Endothelial cell of umbilical vein (primary cell): ENCODE measurements around the gene ZNF202. TPM values are rescaled to one million over a fixed set of nuclear protein-coding genes. Genes with fewer than 3 reads are reported as not detected.

Experiments
- BruUV-seq: library from RNA; stranded (reverse); fragments of 400-500 nt; replicated peaks from 2 replicates; lab custom pipeline; 2021; lab: Mats Ljungman, UMichigan
- CTCF ChIA-PET: fragments of 300-600, 350-600 bp; sonication (Branson Sonifier 250); formaldehyde crosslinking; loops from one replicate; lab custom pipeline; 2021; ENCODE audit warnings: antibody characterized with exemption, inconsistent platforms; lab: Charles Lee
- POLR2A ChIA-PET: fragments of 300-600, 350-600 bp; sonication (Branson Sonifier 250); formaldehyde crosslinking; loops from one replicate; lab custom pipeline; 2021; ENCODE audit warnings: antibody characterized with exemption, inconsistent platforms; lab: Charles Lee
- DNase-seq: peaks from one replicate; pipeline ENCODE4 v3.0.0-alpha.2; 2011; ENCODE audit warnings: low read depth, low spot score
- FAIRE-seq: peaks from 2 replicates; lab custom pipeline; 2011; peaks lifted over from hg19 to GRCh38; lab: Jason Lieb, UNC
- H2AFZ ChIP-seq: 2 replicates; pipeline ENCODE4 v1.6.0; 2012; ENCODE audit warnings: low read depth, low read length, control low read depth, inconsistent platforms
- H3K27ac ChIP-seq: 2 replicates; pipeline ENCODE4 v1.5.1; 2011; ENCODE audit warnings: low read depth, mild to moderate bottlenecking, control low read depth, low read length, moderate library complexity; ENCODE audit not compliant: insufficient read depth
- H3K27me3 ChIP-seq, 2 experiments: 2 replicates each; pipeline versions ENCODE4 v1.6.0 to v1.6.1; 2011; ENCODE audit warnings: low read length in 2 of 2, mixed read lengths in 1 of 2; ENCODE audit not compliant: control insufficient read depth in 2 of 2, insufficient read depth in 2 of 2
- H3K36me3 ChIP-seq, 2 experiments: 2 replicates in 1 of 2; 3 replicates in 1 of 2; pipeline ENCODE4 v1.5.1; 2011; ENCODE audit warnings: low read length in 2 of 2, mild to moderate bottlenecking in 1 of 2, moderate library complexity in 1 of 2; ENCODE audit not compliant: control insufficient read depth in 2 of 2, insufficient read depth in 2 of 2; ENCODE audit errors: extremely low read depth in 1 of 2
- H3K4me1 ChIP-seq: 3 replicates; pipeline ENCODE4 v1.5.1; 2011; ENCODE audit warnings: mild to moderate bottlenecking, low read length; ENCODE audit not compliant: control insufficient read depth, insufficient read depth; ENCODE audit errors: extremely low read depth
- H3K4me2 ChIP-seq: 2 replicates; pipeline ENCODE4 v1.6.1; 2011; ENCODE audit warnings: low read length, control low read depth, mixed read lengths; ENCODE audit not compliant: insufficient read depth
- H3K4me3 ChIP-seq, 3 experiments: fragments of 200-600 bp in 1 of 3; sonication (generic), shearing (Covaris generic) in 1 of 3; replicated peaks in 1 of 3; 2 replicates each; pipeline ENCODE4 v1.5.1; 2011 to 2016; ENCODE audit warnings: control low read depth in 3 of 3, low read length in 3 of 3, mild to moderate bottlenecking in 2 of 3, inconsistent platforms in 1 of 3, low read depth in 1 of 3, moderate library complexity in 1 of 3; ENCODE audit not compliant: insufficient read depth in 1 of 3
- H3K79me2 ChIP-seq: 2 replicates; pipeline ENCODE4 v1.6.0; 2012; ENCODE audit warnings: low read length, inconsistent platforms; ENCODE audit not compliant: control insufficient read depth, insufficient read depth
- H3K9ac ChIP-seq: replicated peaks from 2 replicates; pipeline ENCODE3; 2011; ENCODE audit warnings: low read length, control low read depth; ENCODE audit not compliant: insufficient read depth; ENCODE audit errors: extremely low read depth
- H3K9me1 ChIP-seq: replicated peaks from 3 replicates; pipeline ENCODE4 v1.6.0; 2011; ENCODE audit warnings: mild to moderate bottlenecking, low read length; ENCODE audit not compliant: control insufficient read depth, insufficient read depth; ENCODE audit errors: extremely low read depth
- H3K9me3 ChIP-seq: replicated peaks from 2 replicates; pipeline ENCODE4 v1.5.1; 2012; ENCODE audit warnings: low read length, inconsistent platforms; ENCODE audit not compliant: control insufficient read depth, insufficient read depth
- H4K20me1 ChIP-seq: replicated peaks from 2 replicates; pipeline ENCODE3; 2011; ENCODE audit warnings: mild to moderate bottlenecking, low read length; ENCODE audit not compliant: control insufficient read depth, insufficient read depth; ENCODE audit errors: extremely low read depth
- CTCF ChIP-seq, 2 donors: IDR thresholded peaks; 1 replicate in 1 of 2; 2 replicates in 1 of 2; pipeline ENCODE4 v1.5.1; 2011; ENCODE audit warnings: low read length in 2 of 2, mild to moderate bottlenecking in 2 of 2, moderate library complexity in 2 of 2, control low read depth in 1 of 2, inconsistent platforms in 1 of 2, low read depth in 1 of 2; ENCODE audit not compliant: insufficient read depth in 1 of 2; ENCODE audit errors: extremely low read depth in 1 of 2
- EZH2 ChIP-seq: IDR thresholded peaks from 2 replicates; pipeline ENCODE4 v1.6.1; 2012; ENCODE audit warnings: borderline replicate concordance, low read depth, mild to moderate bottlenecking, moderate library complexity, low read length, inconsistent platforms; ENCODE audit not compliant: severe bottlenecking
- FOS ChIP-seq: IDR thresholded peaks from 2 replicates; pipeline ENCODE4 v1.6.1; 2011; ENCODE audit warnings: mild to moderate bottlenecking, low read length, moderate library complexity, borderline replicate concordance; ENCODE audit not compliant: insufficient read depth
- MYC ChIP-seq: IDR thresholded peaks from one replicate; pipeline ENCODE4 v1.6.1; 2011; ENCODE audit warnings: mild to moderate bottlenecking, low read depth, low read length
- POLR2A ChIP-seq: IDR thresholded peaks from 2 replicates; pipeline ENCODE4 v1.6.1; 2012; ENCODE audit warnings: low read depth, mild to moderate bottlenecking, control low read depth, low read length
- POLR2AphosphoS5 ChIP-seq: IDR thresholded peaks from 2 replicates; pipeline ENCODE4 v1.6.1; 2012; ENCODE audit warnings: low read depth, mild to moderate bottlenecking, control low read depth, low read length, moderate library complexity; ENCODE audit not compliant: insufficient read depth
- dilution Hi-C: fragments of 300-500 bp; cut with MboI; formaldehyde crosslinking; loops from one replicate; pipeline ENCODE4 v1.15.0; 2019; ENCODE audit warnings: low sequenced_read_pairs; ENCODE audit not compliant: extremely low pct_ligation_motif_present
- intact Hi-C: fragments of 100-400 bp; cut with micrococcal nuclease; formaldehyde crosslinking; loops from one replicate; pipeline ENCODE4 v1.10.0; 2022
- polyA plus RNA-seq, 4 experiments: library from polyadenylated mRNA; depleted of rRNA in 3 of 4; stranded (reverse) in 3 of 4; unstranded in 1 of 4; fragments of >200 nt; gene quantifications; 2 replicates each; pipeline versions ENCODE4 v1.2.1 to v1.2.3, GENCODE V29; 2011 to 2012; ENCODE audit warnings: missing spikeins in 1 of 4
- total RNA-seq: library from RNA; stranded (reverse); gene quantifications from 2 replicates; pipeline ENCODE4 v1.2.3, GENCODE V29; 2021

ZNF202 gene
- total and polyA plus RNA-seq, 2 donors (not counting 3 experiments of a cell fraction or from before 2014, with no cell fraction given): 6.5 to 12.3 TPM

GRCh38 chr11:123745764-123746451 lies 4.4 kb upstream of the ZNF202 start:
- no TSS peak for BruUV-seq
- Histone ChIP-seq H3K9me3 (no peaks in the 10 kb centered on the region), H2AFZ (no peak overlapping the region), H3K36me3 (no peaks in the 10 kb centered on the region), H3K9ac (no peak overlapping the region), H3K4me1 (peaks cover 6% of the 10 kb centered on the region), H3K4me2 (no peak overlapping the region), H3K27me3 (peaks cover 0 to 3% of the 10 kb centered on the region in 2 experiments), H3K79me2 (peaks cover 3% of the 10 kb centered on the region), H4K20me1 (no peaks in the 10 kb centered on the region), H3K4me3 (no peak overlapping the region), H3K27ac (no peak overlapping the region), H3K9me1 (no peaks in the 10 kb centered on the region)
- intact Hi-C loops (no loop called here), dilution Hi-C loops (no loop called here)
- ChIA-PET CTCF (interaction anchor here (1.1 kb wide), 1 partner anchor 10 kb away, joined by 3 read pairs; no protein-coding TSS in a partner anchor), POLR2A (no interaction called here)
- FAIRE-seq (no peak), DNase-seq (no peak)
- TF ChIP-seq MYC (no peak), FOS (no peak), EZH2 (no peak), POLR2AphosphoS5 (no peak), CTCF (IDR thresholded peaks at IDR 0.05; ENCODE audit: extremely low read depth in 1 of 2, insufficient read depth in 1 of 2, low read depth in 1 of 2, low read length in 2 of 2) (no peak), POLR2A (no peak)
